Natural killer cell (primary cell): ENCODE data around the gene UBE2Z. TPM values are rescaled to one million over a fixed set of nuclear protein-coding genes. Genes with fewer than 3 reads are reported as not detected.
A peak's percentile ranks its signal among the peaks of the same experiment; 100 is the strongest.

Experiments used
- ATAC-seq, 3 donors: fragments of 150-1000 bp in 2 of 3; fragments of 200-7000 bp in 1 of 3; cut with Tn5 transposase; 1 replicate in 1 of 3; 2 replicates in 2 of 3; pipeline ENCODE4 v1.10.0; 2021; ENCODE audit warnings: mild to moderate bottlenecking in 2 of 3, moderate library complexity in 2 of 3
- DNase-seq, 2 donors: peaks; one replicate each; pipeline versions ENCODE4 v3.0.0 to v3.0.0-alpha.2; 2013 to 2021; ENCODE audit warnings: mixed read lengths in 1 of 2
- H3K27ac ChIP-seq: one replicate; pipeline ENCODE4 v1.5.1; 2013; ENCODE audit warnings: mild to moderate bottlenecking, low read length
- H3K27me3 ChIP-seq: one replicate; pipeline ENCODE4 v1.6.1; 2013; ENCODE audit warnings: low read length; ENCODE audit not compliant: control insufficient read depth, insufficient read depth
- H3K36me3 ChIP-seq: one replicate; pipeline ENCODE4 v1.6.1; 2013; ENCODE audit warnings: low read length; ENCODE audit not compliant: control insufficient read depth, insufficient read depth
- H3K4me1 ChIP-seq: one replicate; pipeline ENCODE4 v1.6.1; 2013; ENCODE audit warnings: low read length; ENCODE audit not compliant: control insufficient read depth, insufficient read depth
- H3K4me3 ChIP-seq: one replicate; pipeline ENCODE4 v1.5.1; 2013; ENCODE audit warnings: low read length
- H3K9me3 ChIP-seq: one replicate; pipeline ENCODE4 v1.6.1; 2013; ENCODE audit warnings: low read length; ENCODE audit not compliant: control insufficient read depth, insufficient read depth
- H3K27ac Mint-ChIP-seq, 2 donors: one replicate each; pipeline ENCODE4 v1.8.0; 2022; ENCODE audit warnings: mild to moderate bottlenecking in 2 of 2, mixed read lengths in 2 of 2, moderate library complexity in 1 of 2
- H3K27me3 Mint-ChIP-seq, 2 donors: one replicate each; pipeline ENCODE4 v1.8.0; 2022; ENCODE audit warnings: low read depth in 2 of 2, mixed read lengths in 2 of 2
- H3K36me3 Mint-ChIP-seq: one replicate; pipeline ENCODE4 v1.8.0; 2022; ENCODE audit warnings: mixed read lengths
- H3K4me1 Mint-ChIP-seq, 2 donors: one replicate each; pipeline ENCODE4 v1.8.0; 2022; ENCODE audit warnings: mixed read lengths in 2 of 2
- H3K4me3 Mint-ChIP-seq: one replicate; pipeline ENCODE4 v1.8.0; 2022; ENCODE audit warnings: mild to moderate bottlenecking, moderate library complexity, mixed read lengths
- H3K9me3 Mint-ChIP-seq, 2 donors: one replicate each; pipeline ENCODE4 v1.8.0; 2022; ENCODE audit warnings: mixed read lengths in 2 of 2
- CTCF ChIP-seq: fragments of 200-600 bp; IDR thresholded peaks from one replicate; pipeline ENCODE4 v1.8.0; 2022; ENCODE audit warnings: antibody characterized with exemption
- WGBS: methylation state at CpG from one replicate; pipeline ENCODE4 v1.1.7; 2013; ENCODE audit warnings: missing lambda C conversion rate; ENCODE audit not compliant: insufficient coverage; 5-methylcytosine and 5-hydroxymethylcytosine counted together
- intact Hi-C: fragments of 100-400 bp; cut with micrococcal nuclease; formaldehyde crosslinking; loops from one replicate; pipeline ENCODE4 v1.14.2; 2022
- total RNA-seq, 4 donors: library from RNA; stranded (reverse); fragments of 120-200 nt in 1 of 4; gene quantifications; one replicate each; pipeline versions ENCODE4 v1.2.3 to v1.2.4, GENCODE V29; 2013 to 2022

Gene UBE2Z
- total RNA-seq, 3 donors from 2014 or later (not counting 1 experiment from before 2014, with no cell fraction given) = 89.0 to 94.0 (median 89.6) TPM

- H3K4me1 Mint-ChIP-seq = peaks cover 22 to 24% of the 10 kb centered on the region in 2 donors
- H3K36me3 Mint-ChIP-seq = no peaks in the 10 kb centered on the region
- 87% methylated on average over 3 of the region's 3 CpGs for WGBS
- Histone ChIP-seq H3K27me3 (no peaks in the 10 kb centered on the region), H3K9me3 (no peaks in the 10 kb centered on the region), H3K4me1 (peaks cover 17% of the 10 kb centered on the region), H3K4me3 (no peak overlapping the region), H3K27ac (no peak overlapping the region), H3K36me3 (peaks cover 16% of the 10 kb centered on the region)
- H3K4me3 Mint-ChIP-seq = no peak overlapping the region
- H3K27ac Mint-ChIP-seq = no peak overlapping the region
- DNase-seq (no peak), ATAC-seq (no peak)
- no peaks in the 10 kb centered on the region for H3K9me3 Mint-ChIP-seq
- intact Hi-C loops = no loop called here
- no peak for TF ChIP-seq CTCF
- no peaks in the 10 kb centered on the region for H3K27me3 Mint-ChIP-seq
These were observed 13.3 kb upstream of the UBE2Z start for GRCh38 chr17:48894886-48895285.

- Histone ChIP-seq H3K9me3 (no peaks in the 10 kb centered on the region), H3K36me3 (peaks cover 8% of the 10 kb centered on the region), H3K4me1 (no peaks in the 10 kb centered on the region), H3K27ac (no peak overlapping the region), H3K27me3 (no peaks in the 10 kb centered on the region), H3K4me3 (no peak overlapping the region)
- Mint-ChIP-seq H3K27me3 (no peaks in the 10 kb centered on the region), H3K36me3 (no peaks in the 10 kb centered on the region), H3K27ac (no peak overlapping the region), H3K4me3 (no peak overlapping the region), H3K9me3 (no peaks in the 10 kb centered on the region), H3K4me1 (no peaks in the 10 kb centered on the region)
- ATAC-seq (no peak), DNase-seq (no peak)
- intact Hi-C loops = no loop called here
- 83% methylated on average over 1 of the region's 1 CpG for WGBS
- TF ChIP-seq CTCF = no peak
These were observed 7.0 kb upstream of the UBE2Z start for GRCh38 chr17:48901241-48901640.

GRCh38 chr17:48903401-48903800 is 4.8 kb upstream of the UBE2Z start:
- no peak overlapping the region for H3K27ac ChIP-seq
- WGBS = no CpG with 5 or more reads among the region's 1 CpG
- TF ChIP-seq CTCF = no peak
- no peaks in the 10 kb centered on the region for H3K9me3 Mint-ChIP-seq
- no peaks in the 10 kb centered on the region for H3K36me3 Mint-ChIP-seq
- no peak overlapping the region for H3K4me3 Mint-ChIP-seq
- peaks cover 8% of the 10 kb centered on the region for H3K4me1 ChIP-seq
- no peaks in the 10 kb centered on the region for H3K27me3 ChIP-seq
- H3K27me3 Mint-ChIP-seq = no peaks in the 10 kb centered on the region
- H3K36me3 ChIP-seq = peaks cover 2% of the 10 kb centered on the region
- peaks cover 5 to 7% of the 10 kb centered on the region in 2 donors for H3K4me1 Mint-ChIP-seq
- H3K9me3 ChIP-seq = no peaks in the 10 kb centered on the region
- ATAC-seq (no peak), DNase-seq (no peak)
- no peak overlapping the region for H3K27ac Mint-ChIP-seq
- H3K4me3 ChIP-seq = no peak overlapping the region
- intact Hi-C loops = no loop called here

GRCh38 chr17:48904428-48904827 is 3.8 kb upstream of the UBE2Z start:
- no peaks in the 10 kb centered on the region for H3K27me3 Mint-ChIP-seq

More at GRCh38 chr17:48904428-48904827, 3.8 kb upstream of the UBE2Z start:
- Mint-ChIP-seq H3K27ac (no peak overlapping the region), H3K4me1 (peaks cover 11 to 13% of the 10 kb centered on the region in 2 donors), H3K36me3 (no peaks in the 10 kb centered on the region), H3K4me3 (peak overlapping the region; percentile 21), H3K9me3 (no peaks in the 10 kb centered on the region)
- no peak for TF ChIP-seq CTCF
- intact Hi-C loops = no loop called here
- H3K4me1 ChIP-seq = peaks cover 13% of the 10 kb centered on the region
- WGBS = 91% methylated on average over 7 of the region's 7 CpGs
- H3K27ac ChIP-seq = no peak overlapping the region
- H3K36me3 ChIP-seq = no peaks in the 10 kb centered on the region
- H3K9me3 ChIP-seq = no peaks in the 10 kb centered on the region
- ATAC-seq = no peak
- DNase-seq = no peak
- H3K27me3 ChIP-seq = no peaks in the 10 kb centered on the region
- H3K4me3 ChIP-seq = no peak overlapping the region
